Tibial artery (tissue), 4 donors: ENCODE results near the gene CRACR2B.

Experiments
- DNase-seq, 2 donors: peaks; one replicate each; pipeline ENCODE4 v3.0.0-alpha.2; 2019
- H3K27ac ChIP-seq, 2 donors: fragments of 200-600 bp; sonication (generic) in 1 of 2; 1 replicate in 1 of 2; 2 replicates in 1 of 2; pipeline ENCODE4 v1.5.1; 2018 to 2019; ENCODE audit warnings: mild to moderate bottlenecking in 1 of 2
- H3K27me3 ChIP-seq, 2 donors: fragments of 200-600 bp; sonication (generic) in 1 of 2; one replicate each; pipeline versions ENCODE4 v1.5.1 to v1.6.0; 2016 to 2019
- H3K36me3 ChIP-seq, 3 donors: fragments of 200-600 bp; sonication (generic) in 2 of 3; one replicate each; pipeline ENCODE4 v1.5.1; 2016 to 2019; ENCODE audit warnings: mild to moderate bottlenecking in 2 of 3
- H3K4me1 ChIP-seq, 4 donors: fragments of 200-600 bp; sonication (generic) in 2 of 4; 1 replicate in 3 of 4; 2 replicates in 1 of 4; pipeline ENCODE4 v1.5.1; 2016 to 2019
- H3K4me3 ChIP-seq, 2 donors: fragments of 200-600 bp; sonication (generic) in 1 of 2; 1 replicate in 1 of 2; 2 replicates in 1 of 2; pipeline ENCODE4 v1.5.1; 2018 to 2019; ENCODE audit warnings: mild to moderate bottlenecking in 2 of 2
- H3K9me3 ChIP-seq, 3 donors: fragments of 200-600 bp; sonication (generic) in 1 of 3; one replicate each; pipeline ENCODE4 v1.5.1; 2016 to 2019
- intact Hi-C: fragments of 100-400 bp; cut with DNase I; formaldehyde crosslinking; loops from one replicate; pipeline ENCODE4 v1.15.0; 2023; ENCODE audit warnings: low total_unique reads
- TF ChIP-seq, protein P1 (sequence below), 2 experiments: fragments of 200-600 bp in 1 of 2; fragments of 450-650 bp in 1 of 2; IDR thresholded peaks; one replicate each; pipeline ENCODE4 v1.5.1; 2017 to 2019; ENCODE audit warnings: antibody characterized with exemption in 2 of 2, mild to moderate bottlenecking in 1 of 2, moderate library complexity in 1 of 2

Gene CRACR2B

DNA sequence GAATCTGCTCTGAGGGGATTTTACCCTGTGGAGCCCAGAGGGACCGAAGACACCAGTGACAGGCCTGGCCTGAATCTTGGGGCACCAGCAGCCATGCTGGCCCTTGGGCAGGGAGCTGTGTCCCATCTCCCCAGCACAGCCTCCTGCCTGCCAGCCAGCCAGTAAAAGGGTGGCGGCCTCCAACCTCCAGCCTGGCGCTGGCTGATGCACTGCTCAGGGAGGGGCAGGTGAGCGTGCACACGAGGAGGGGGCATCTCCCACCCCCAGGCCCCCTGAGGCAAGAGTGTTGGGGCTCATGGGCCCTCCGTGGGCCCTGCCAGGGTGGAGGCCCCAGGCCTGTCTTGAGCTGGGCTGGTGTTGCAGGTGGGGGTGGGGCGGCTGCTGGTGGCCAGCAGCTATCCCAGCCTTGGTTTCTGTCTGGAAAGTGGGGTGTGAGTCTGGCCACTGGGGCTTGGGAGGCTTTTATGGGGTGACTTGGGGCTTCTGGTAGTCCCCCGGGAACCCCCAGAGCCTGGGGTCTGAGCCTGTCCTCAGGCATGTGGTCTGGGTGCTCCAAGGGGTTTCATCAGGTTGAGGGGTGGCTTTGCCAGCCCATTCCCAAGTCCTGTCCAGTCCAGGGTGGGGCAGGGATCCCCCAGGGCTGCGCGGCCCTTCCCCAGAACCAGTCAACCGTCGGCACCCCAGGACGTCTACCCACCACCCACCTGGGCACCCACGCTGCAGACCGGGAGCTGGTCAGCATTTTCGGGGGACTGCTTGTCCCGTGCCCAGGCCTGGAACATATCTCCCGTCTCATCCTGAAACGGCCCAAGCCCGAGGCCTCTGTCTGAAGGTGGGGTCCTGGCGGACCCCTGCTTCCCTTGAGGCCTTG, 32.8 kb downstream of the CRACR2B start:
- TF ChIP-seq, protein P1, sequence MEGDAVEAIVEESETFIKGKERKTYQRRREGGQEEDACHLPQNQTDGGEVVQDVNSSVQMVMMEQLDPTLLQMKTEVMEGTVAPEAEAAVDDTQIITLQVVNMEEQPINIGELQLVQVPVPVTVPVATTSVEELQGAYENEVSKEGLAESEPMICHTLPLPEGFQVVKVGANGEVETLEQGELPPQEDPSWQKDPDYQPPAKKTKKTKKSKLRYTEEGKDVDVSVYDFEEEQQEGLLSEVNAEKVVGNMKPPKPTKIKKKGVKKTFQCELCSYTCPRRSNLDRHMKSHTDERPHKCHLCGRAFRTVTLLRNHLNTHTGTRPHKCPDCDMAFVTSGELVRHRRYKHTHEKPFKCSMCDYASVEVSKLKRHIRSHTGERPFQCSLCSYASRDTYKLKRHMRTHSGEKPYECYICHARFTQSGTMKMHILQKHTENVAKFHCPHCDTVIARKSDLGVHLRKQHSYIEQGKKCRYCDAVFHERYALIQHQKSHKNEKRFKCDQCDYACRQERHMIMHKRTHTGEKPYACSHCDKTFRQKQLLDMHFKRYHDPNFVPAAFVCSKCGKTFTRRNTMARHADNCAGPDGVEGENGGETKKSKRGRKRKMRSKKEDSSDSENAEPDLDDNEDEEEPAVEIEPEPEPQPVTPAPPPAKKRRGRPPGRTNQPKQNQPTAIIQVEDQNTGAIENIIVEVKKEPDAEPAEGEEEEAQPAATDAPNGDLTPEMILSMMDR (IDR thresholded peaks at IDR 0.05) = no peak
- intact Hi-C loops = no loop called here
- Histone ChIP-seq H3K4me3 (no peak overlapping the region), H3K4me1 (peaks cover 0 to 37% (median 10%) of the 10 kb centered on the region in 4 donors), H3K27ac (peak overlapping the region in 1 of 2 donors; percentile 9), H3K36me3 (peaks cover 0 to 39% (median 24%) of the 10 kb centered on the region in 3 donors), H3K9me3 (no peaks in the 10 kb centered on the region), H3K27me3 (no peaks in the 10 kb centered on the region)
- DNase-seq = no peak

GRCh38 chr11:861105-861479, 33.4 kb downstream of the CRACR2B start:
- intact Hi-C loops = no loop called here
- no peaks in the 10 kb centered on the region for H3K27me3 ChIP-seq
- no peak overlapping the region for H3K4me3 ChIP-seq
- peaks cover 0 to 39% (median 30%) of the 10 kb centered on the region in 3 donors for H3K36me3 ChIP-seq
- TF ChIP-seq, protein P1 (IDR thresholded peaks at IDR 0.05) = no peak
- H3K27ac ChIP-seq = no peak overlapping the region
- no peak for DNase-seq
- H3K4me1 ChIP-seq = peaks cover 0 to 34% (median 10%) of the 10 kb centered on the region in 4 donors
- H3K9me3 ChIP-seq = no peaks in the 10 kb centered on the region

- H3K27ac ChIP-seq = no peak overlapping the region
- intact Hi-C loops = no loop called here
Measured at GRCh38 chr11:862081-862661, 34.5 kb downstream of the CRACR2B start.

GRCh38 chr11:862696-863022, 34.9 kb downstream of the CRACR2B start:
- TF ChIP-seq, protein P1 (IDR thresholded peaks at IDR 0.05) = no peak
- H3K36me3 ChIP-seq = peaks cover 0 to 53% (median 40%) of the 10 kb centered on the region in 3 donors
- no peaks in the 10 kb centered on the region for H3K27me3 ChIP-seq
- DNase-seq = no peak
- intact Hi-C loops = no loop called here
- no peaks in the 10 kb centered on the region for H3K9me3 ChIP-seq
- H3K4me3 ChIP-seq = no peak overlapping the region
- peaks cover 0 to 32% (median 10%) of the 10 kb centered on the region in 4 donors for H3K4me1 ChIP-seq
- H3K27ac ChIP-seq = no peak overlapping the region

More at GRCh38 chr11:862081-862661, 34.5 kb downstream of the CRACR2B start:
- no peaks in the 10 kb centered on the region for H3K9me3 ChIP-seq
- H3K36me3 ChIP-seq = peaks cover 0 to 48% (median 40%) of the 10 kb centered on the region in 3 donors
- H3K4me3 ChIP-seq = no peak overlapping the region
- no peaks in the 10 kb centered on the region for H3K27me3 ChIP-seq
- peaks cover 0 to 32% (median 10%) of the 10 kb centered on the region in 4 donors for H3K4me1 ChIP-seq
- TF ChIP-seq, protein P1 (IDR thresholded peaks at IDR 0.05) = no peak
- DNase-seq = no peak

- TF ChIP-seq, protein P1 (IDR thresholded peaks at IDR 0.05) = no peak
- H3K9me3 ChIP-seq = no peaks in the 10 kb centered on the region
- H3K27ac ChIP-seq = no peak overlapping the region
- H3K4me1 ChIP-seq = peaks cover 0 to 32% (median 10%) of the 10 kb centered on the region in 4 donors
- H3K27me3 ChIP-seq = no peaks in the 10 kb centered on the region
- intact Hi-C loops = no loop called here
- no peak for DNase-seq
- H3K4me3 ChIP-seq = no peak overlapping the region
- peaks cover 0 to 59% (median 40%) of the 10 kb centered on the region in 3 donors for H3K36me3 ChIP-seq
Measured at GRCh38 chr11:863023-863909, 35.5 kb downstream of the CRACR2B start.
